ENCODE data around the gene ALKBH8.
A peak's percentile ranks its signal among the peaks of the same experiment; 100 is the strongest.
"Not testable (repeated sequence)": the region's sequence is repeated elsewhere in the genome, so short reads cannot be mapped to it uniquely, and the experiment has no call there.

ALKBH8 gene

GRCh38 chr11:107577346-107577711 lies 11.8 kb upstream of the ALKBH8 start:
- no peak for DNase-seq (ENCODE audit: low read depth)
- no peak for TF ChIP-seq CTCF (IDR thresholded peaks at IDR 0.05; ENCODE audit: insufficient read depth, low read depth, low read length, missing control alignments)

GRCh38 chr11:107576497-107577345 lies 11.2 kb upstream of the ALKBH8 start:
- DNase-seq (ENCODE audit: low read depth), result peak; percentile 49
- not testable (repeated sequence) for H3K4me3 ChIP-seq (ENCODE audit: low read length)
- TF ChIP-seq CTCF (IDR thresholded peaks at IDR 0.05; ENCODE audit: insufficient read depth, low read depth, low read length, missing control alignments), result peak; percentile 81

More at GRCh38 chr11:107577346-107577711, 11.8 kb upstream of the ALKBH8 start:
- no peak overlapping the region for H3K4me3 ChIP-seq (ENCODE audit: low read length)

GRCh38 chr11:107573438-107573837 lies 7.9 kb upstream of the ALKBH8 start:
- H3K4me3 ChIP-seq (ENCODE audit: low read length), result no peak overlapping the region
- TF ChIP-seq CTCF (IDR thresholded peaks at IDR 0.05; ENCODE audit: insufficient read depth, low read depth, low read length, missing control alignments), result no peak
- no peak for DNase-seq (ENCODE audit: low read depth)

- no peak for DNase-seq (ENCODE audit: low read depth)
- no peak overlapping the region for H3K4me3 ChIP-seq (ENCODE audit: low read length)
- no peak for TF ChIP-seq CTCF (IDR thresholded peaks at IDR 0.05; ENCODE audit: insufficient read depth, low read depth, low read length, missing control alignments)
Observed at GRCh38 chr11:107570015-107570414, 4.5 kb upstream of the ALKBH8 start.

GRCh38 chr11:107567739-107568335 lies 2.3 kb upstream of the ALKBH8 start:
- TF ChIP-seq CTCF (IDR thresholded peaks at IDR 0.05; ENCODE audit: insufficient read depth, low read depth, low read length, missing control alignments), result no peak
- H3K4me3 ChIP-seq (ENCODE audit: low read length), result no peak overlapping the region
- no peak for DNase-seq (ENCODE audit: low read depth)

- TF ChIP-seq CTCF (IDR thresholded peaks at IDR 0.05; ENCODE audit: insufficient read depth, low read depth, low read length, missing control alignments), result no peak
- DNase-seq (ENCODE audit: low read depth), result no peak
Observed at GRCh38 chr11:107566569-107566968, 1.0 kb upstream of the ALKBH8 start.

GRCh38 chr11:107565955-107566501 lies 493 bp upstream of the ALKBH8 start:
- H3K4me3 ChIP-seq (ENCODE audit: low read length), result peak overlapping the region; percentile 68
- peak; percentile 51 for DNase-seq (ENCODE audit: low read depth)

More at GRCh38 chr11:107566569-107566968, 1.0 kb upstream of the ALKBH8 start:
- H3K4me3 ChIP-seq (ENCODE audit: low read length), result no peak overlapping the region
